Measurements from ENCODE around the gene IGSF9.
"Not testable (repeated sequence)": the region's sequence is repeated elsewhere in the genome, so short reads cannot be mapped to it uniquely, and the experiment has no call there.

IGSF9 gene

GRCh38 chr1:159920651-159921050 is 24.8 kb downstream of the IGSF9 start:
- DNase-seq (ENCODE audit: low read depth in 3 of 3) = no peak

- no peak for DNase-seq (ENCODE audit: low read depth in 3 of 3)
Observed at GRCh38 chr1:159920202-159920601, 25.2 kb downstream of the IGSF9 start.

- DNase-seq (ENCODE audit: low read depth in 3 of 3) = no peak
Observed at GRCh38 chr1:159919236-159919865, 26.1 kb downstream of the IGSF9 start.

GRCh38 chr1:159918352-159919200 is 26.8 kb downstream of the IGSF9 start:
- DNase-seq (ENCODE audit: low read depth in 3 of 3) = no peak

GRCh38 chr1:159917533-159918351 is 27.7 kb downstream of the IGSF9 start:
- no peak for DNase-seq (ENCODE audit: low read depth in 3 of 3)

- no peak for DNase-seq (ENCODE audit: low read depth in 3 of 3)
Observed at GRCh38 chr1:159916242-159917051, 29.0 kb downstream of the IGSF9 start.

GRCh38 chr1:159915571-159916241 is 29.7 kb downstream of the IGSF9 start:
- no peak for DNase-seq (ENCODE audit: low read depth in 3 of 3)

GRCh38 chr1:159914252-159915018 is 31.0 kb downstream of the IGSF9 start:
- no peak for DNase-seq (ENCODE audit: low read depth in 3 of 3)

GRCh38 chr1:159913451-159914192 is 31.8 kb downstream of the IGSF9 start:
- no peak for DNase-seq (ENCODE audit: low read depth in 3 of 3)

- no peak for DNase-seq (ENCODE audit: low read depth in 3 of 3)
Observed at GRCh38 chr1:159911326-159912070, 33.9 kb downstream of the IGSF9 start.

- DNase-seq (ENCODE audit: low read depth in 3 of 3) = no peak
Observed at GRCh38 chr1:159908031-159908940, 37.1 kb downstream of the IGSF9 start.

GRCh38 chr1:159906960-159907359 is 38.5 kb downstream of the IGSF9 start:
- DNase-seq (ENCODE audit: low read depth in 3 of 3) = no peak

GRCh38 chr1:159904036-159904435 is 41.4 kb downstream of the IGSF9 start:
- DNase-seq (ENCODE audit: low read depth in 3 of 3) = not testable (repeated sequence)

- no peak for DNase-seq (ENCODE audit: low read depth in 3 of 3)
Observed at GRCh38 chr1:159902541-159902940, 42.9 kb downstream of the IGSF9 start.

- no peak for DNase-seq (ENCODE audit: low read depth in 3 of 3)
Observed at GRCh38 chr1:159900755-159901360, 44.6 kb downstream of the IGSF9 start.

- DNase-seq (ENCODE audit: low read depth in 3 of 3) = no peak
Observed at GRCh38 chr1:159900086-159900680, 45.2 kb downstream of the IGSF9 start, which contains the start of gene CFAP45. CFAP45 (minus strand) TSS chr1:159900165; CDS start chr1:159900098, 67 bp downstream.

- not testable (repeated sequence) for DNase-seq (ENCODE audit: low read depth in 3 of 3)
Observed at GRCh38 chr1:159899634-159900033, 45.8 kb downstream of the IGSF9 start.
